22Rv1 (cell line): ENCODE measurements around the gene SCML1.

Experiments used
- ZFX ChIP-seq: fragments of 450-650 bp; IDR thresholded peaks from 2 replicates; pipeline ENCODE4 v1.6.1; 2017; ENCODE audit warnings: antibody characterized with exemption, borderline replicate concordance
- TF ChIP-seq, protein P1 (sequence below): fragments of 450-650 bp; IDR thresholded peaks from 2 replicates; pipeline ENCODE4 v1.5.1; 2017; ENCODE audit warnings: mild to moderate bottlenecking

- TF ChIP-seq, protein P1, sequence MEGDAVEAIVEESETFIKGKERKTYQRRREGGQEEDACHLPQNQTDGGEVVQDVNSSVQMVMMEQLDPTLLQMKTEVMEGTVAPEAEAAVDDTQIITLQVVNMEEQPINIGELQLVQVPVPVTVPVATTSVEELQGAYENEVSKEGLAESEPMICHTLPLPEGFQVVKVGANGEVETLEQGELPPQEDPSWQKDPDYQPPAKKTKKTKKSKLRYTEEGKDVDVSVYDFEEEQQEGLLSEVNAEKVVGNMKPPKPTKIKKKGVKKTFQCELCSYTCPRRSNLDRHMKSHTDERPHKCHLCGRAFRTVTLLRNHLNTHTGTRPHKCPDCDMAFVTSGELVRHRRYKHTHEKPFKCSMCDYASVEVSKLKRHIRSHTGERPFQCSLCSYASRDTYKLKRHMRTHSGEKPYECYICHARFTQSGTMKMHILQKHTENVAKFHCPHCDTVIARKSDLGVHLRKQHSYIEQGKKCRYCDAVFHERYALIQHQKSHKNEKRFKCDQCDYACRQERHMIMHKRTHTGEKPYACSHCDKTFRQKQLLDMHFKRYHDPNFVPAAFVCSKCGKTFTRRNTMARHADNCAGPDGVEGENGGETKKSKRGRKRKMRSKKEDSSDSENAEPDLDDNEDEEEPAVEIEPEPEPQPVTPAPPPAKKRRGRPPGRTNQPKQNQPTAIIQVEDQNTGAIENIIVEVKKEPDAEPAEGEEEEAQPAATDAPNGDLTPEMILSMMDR = no peak
- no peak for TF ChIP-seq ZFX
Measured at GRCh38 chrX:17741123-17741511, 3.8 kb downstream of the SCML1 start.
